ENCODE results near the gene ZCWPW1. TPM values are rescaled to one million over a fixed set of nuclear protein-coding genes. Genes with fewer than 3 reads are reported as not detected.

Gene ZCWPW1
- total and polyA plus RNA-seq, 2 of the 13 experiments (the other 11 are each of a cell fraction or from before 2014, with no cell fraction given), result 2.4 to 2.5 TPM

GRCh38 chr7:100358857-100359212 is 69.7 kb downstream of the ZCWPW1 start (continued):
- TF ChIP-seq PBX3 (CRISPR knock-in tag; IDR thresholded peaks at IDR 0.05; ENCODE audit: borderline replicate concordance) (no peak), ZBTB1 (CRISPR knock-in tag; IDR thresholded peaks at IDR 0.05; ENCODE audit: borderline replicate concordance) (no peak), ZSCAN9 (CRISPR knock-in tag; IDR thresholded peaks at IDR 0.05; ENCODE audit: borderline replicate concordance) (no peak), PRDM15 (CRISPR knock-in tag; IDR thresholded peaks at IDR 0.05) (no peak)
- TF ChIP-seq, protein P1, sequence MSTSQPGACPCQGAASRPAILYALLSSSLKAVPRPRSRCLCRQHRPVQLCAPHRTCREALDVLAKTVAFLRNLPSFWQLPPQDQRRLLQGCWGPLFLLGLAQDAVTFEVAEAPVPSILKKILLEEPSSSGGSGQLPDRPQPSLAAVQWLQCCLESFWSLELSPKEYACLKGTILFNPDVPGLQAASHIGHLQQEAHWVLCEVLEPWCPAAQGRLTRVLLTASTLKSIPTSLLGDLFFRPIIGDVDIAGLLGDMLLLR (CRISPR knock-in tag; IDR thresholded peaks at IDR 0.05), result no peak
- TF ChIP-seq, protein P2, sequence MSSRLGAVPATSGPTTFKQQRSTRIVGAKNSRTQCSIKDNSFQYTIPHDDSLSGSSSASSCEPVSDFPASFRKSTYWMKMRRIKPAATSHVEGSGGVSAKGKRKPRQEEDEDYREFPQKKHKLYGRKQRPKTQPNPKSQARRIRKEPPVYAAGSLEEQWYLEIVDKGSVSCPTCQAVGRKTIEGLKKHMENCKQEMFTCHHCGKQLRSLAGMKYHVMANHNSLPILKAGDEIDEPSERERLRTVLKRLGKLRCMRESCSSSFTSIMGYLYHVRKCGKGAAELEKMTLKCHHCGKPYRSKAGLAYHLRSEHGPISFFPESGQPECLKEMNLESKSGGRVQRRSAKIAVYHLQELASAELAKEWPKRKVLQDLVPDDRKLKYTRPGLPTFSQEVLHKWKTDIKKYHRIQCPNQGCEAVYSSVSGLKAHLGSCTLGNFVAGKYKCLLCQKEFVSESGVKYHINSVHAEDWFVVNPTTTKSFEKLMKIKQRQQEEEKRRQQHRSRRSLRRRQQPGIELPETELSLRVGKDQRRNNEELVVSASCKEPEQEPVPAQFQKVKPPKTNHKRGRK (CRISPR knock-in tag; IDR thresholded peaks at IDR 0.05), result no peak

All from HepG2 (cell line).